22Rv1 (cell line): ENCODE results near the gene TGM4.

Experiments used
- ZFX ChIP-seq: fragments of 450-650 bp; IDR thresholded peaks from 2 replicates; pipeline ENCODE4 v1.6.1; 2017; ENCODE audit warnings: antibody characterized with exemption, borderline replicate concordance
- TF ChIP-seq, protein P1 (sequence below): fragments of 450-650 bp; IDR thresholded peaks from 2 replicates; pipeline ENCODE4 v1.5.1; 2017; ENCODE audit warnings: mild to moderate bottlenecking

DNA sequence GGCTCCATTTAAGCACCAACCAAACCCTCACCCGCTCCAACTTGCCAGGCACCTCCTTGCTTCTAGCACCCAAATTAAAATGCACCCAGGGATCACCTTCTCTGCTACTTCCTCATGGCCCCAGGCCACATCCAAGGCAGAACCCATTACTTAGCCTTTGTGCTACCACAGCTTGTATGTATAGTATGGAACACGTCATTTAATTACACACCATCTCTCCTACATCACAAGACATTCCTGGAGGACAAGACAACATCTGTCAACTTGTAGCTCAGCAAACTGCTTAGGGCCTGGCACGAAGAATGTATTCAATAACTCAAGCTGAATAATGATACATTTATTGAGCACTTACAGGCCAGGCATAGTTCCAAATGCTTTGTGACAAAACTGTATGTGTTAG, 78.3 kb downstream of the TGM4 start:
- TF ChIP-seq, protein P1, sequence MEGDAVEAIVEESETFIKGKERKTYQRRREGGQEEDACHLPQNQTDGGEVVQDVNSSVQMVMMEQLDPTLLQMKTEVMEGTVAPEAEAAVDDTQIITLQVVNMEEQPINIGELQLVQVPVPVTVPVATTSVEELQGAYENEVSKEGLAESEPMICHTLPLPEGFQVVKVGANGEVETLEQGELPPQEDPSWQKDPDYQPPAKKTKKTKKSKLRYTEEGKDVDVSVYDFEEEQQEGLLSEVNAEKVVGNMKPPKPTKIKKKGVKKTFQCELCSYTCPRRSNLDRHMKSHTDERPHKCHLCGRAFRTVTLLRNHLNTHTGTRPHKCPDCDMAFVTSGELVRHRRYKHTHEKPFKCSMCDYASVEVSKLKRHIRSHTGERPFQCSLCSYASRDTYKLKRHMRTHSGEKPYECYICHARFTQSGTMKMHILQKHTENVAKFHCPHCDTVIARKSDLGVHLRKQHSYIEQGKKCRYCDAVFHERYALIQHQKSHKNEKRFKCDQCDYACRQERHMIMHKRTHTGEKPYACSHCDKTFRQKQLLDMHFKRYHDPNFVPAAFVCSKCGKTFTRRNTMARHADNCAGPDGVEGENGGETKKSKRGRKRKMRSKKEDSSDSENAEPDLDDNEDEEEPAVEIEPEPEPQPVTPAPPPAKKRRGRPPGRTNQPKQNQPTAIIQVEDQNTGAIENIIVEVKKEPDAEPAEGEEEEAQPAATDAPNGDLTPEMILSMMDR, result no peak
- TF ChIP-seq ZFX, result no peak
